MCF 10A (cell line): ENCODE results near the gene CRAMP1. TPM values are rescaled to one million over a fixed set of nuclear protein-coding genes. Genes with fewer than 3 reads are reported as not detected.

ENCODE experiments used
- BruUV-seq: library from RNA; stranded (reverse); fragments of 400-500 nt; replicated peaks from 2 replicates; lab custom pipeline; 2021; lab: Mats Ljungman, UMichigan
- CTCF ChIA-PET: fragments of 300-600 bp; sonication (Branson Sonifier 250); formaldehyde crosslinking; extraction: SDS; loops from one replicate; lab custom pipeline; 2021; ENCODE audit warnings: antibody characterized with exemption, inconsistent platforms; lab: Yijun Ruan, JAX
- POLR2A ChIA-PET: fragments of 300-600, 350-650 bp; sonication (Branson Sonifier 250); formaldehyde crosslinking; extraction: SDS; loops from one replicate; lab custom pipeline; 2020; ENCODE audit warnings: antibody characterized with exemption, inconsistent platforms; lab: Yijun Ruan, JAX
- DNase-seq: peaks from one replicate; pipeline ENCODE4 v3.0.0-alpha.2; 2018; ENCODE audit not compliant: unreplicated experiment
- H3K27ac Mint-ChIP-seq: one replicate; pipeline ENCODE4 v1.8.0; 2022; ENCODE audit warnings: mild to moderate bottlenecking, low read depth, mixed read lengths; ENCODE audit not compliant: unreplicated experiment
- H3K27me3 Mint-ChIP-seq: one replicate; pipeline ENCODE4 v1.8.0; 2022; ENCODE audit warnings: mixed read lengths; ENCODE audit not compliant: insufficient read depth, unreplicated experiment
- H3K36me3 Mint-ChIP-seq: one replicate; pipeline ENCODE4 v1.8.0; 2022; ENCODE audit warnings: mild to moderate bottlenecking, moderate library complexity, mixed read lengths; ENCODE audit not compliant: insufficient read depth, unreplicated experiment
- H3K4me1 Mint-ChIP-seq: one replicate; pipeline ENCODE4 v1.8.0; 2022; ENCODE audit warnings: mixed read lengths; ENCODE audit not compliant: insufficient read depth, unreplicated experiment
- H3K4me3 Mint-ChIP-seq: one replicate; pipeline ENCODE4 v1.8.0; 2022; ENCODE audit warnings: mild to moderate bottlenecking, moderate library complexity, mixed read lengths; ENCODE audit not compliant: unreplicated experiment
- H3K9me3 Mint-ChIP-seq: one replicate; pipeline ENCODE4 v1.8.0; 2022; ENCODE audit warnings: mixed read lengths; ENCODE audit not compliant: unreplicated experiment
- CTCF ChIP-seq: fragments of 200-600 bp; IDR thresholded peaks from one replicate; pipeline ENCODE4 v1.8.0; 2022; ENCODE audit warnings: antibody characterized with exemption, mild to moderate bottlenecking; ENCODE audit not compliant: unreplicated experiment
- intact Hi-C: fragments of 100-400 bp; cut with micrococcal nuclease; formaldehyde crosslinking; loops from 2 replicates; pipeline ENCODE4 v1.14.1; 2022
- total RNA-seq: library from RNA; stranded (reverse); gene quantifications from 2 replicates; pipeline ENCODE4 v1.2.3, GENCODE V29; 2022

Gene CRAMP1
- total RNA-seq, 1 experiment from 2014 or later = 26.3 TPM

- Mint-ChIP-seq H3K4me1 (no peaks in the 10 kb centered on the region), H3K4me3 (no peak overlapping the region), H3K9me3 (no peaks in the 10 kb centered on the region), H3K27ac (no peak overlapping the region), H3K36me3 (peaks cover 26% of the 10 kb centered on the region), H3K27me3 (no peaks in the 10 kb centered on the region)
- intact Hi-C loops = no loop called here
- CTCF ChIA-PET = interaction anchor here (0.6 to 1.4 kb wide), 3 partner anchors 23 to 167 kb away, joined by 3 to 5 read pairs (median 3); partner anchors contain the start of gene JPT2
- BruUV-seq = no TSS peak
- no peak for DNase-seq
- POLR2A ChIA-PET = interaction anchor here (0.6 to 2.8 kb wide), 2 partner anchors 14 to 517 kb away, joined by 3 to 9 read pairs; no protein-coding TSS in a partner anchor
- no peak for TF ChIP-seq CTCF
Observed at GRCh38 chr16:1596516-1596915, 15.6 kb upstream of the CRAMP1 start.

GRCh38 chr16:1597154-1597553 lies 15.0 kb upstream of the CRAMP1 start:
- ChIA-PET POLR2A (interaction anchor here (2.8 kb wide), 1 partner anchor 13 kb away, joined by 9 read pairs; no protein-coding TSS in a partner anchor), CTCF (interaction anchor here (1.4 kb wide), 2 partner anchors 23 to 168 kb away, joined by 3 read pairs; no protein-coding TSS in a partner anchor)
- Mint-ChIP-seq H3K9me3 (no peaks in the 10 kb centered on the region), H3K27me3 (no peaks in the 10 kb centered on the region), H3K27ac (no peak overlapping the region), H3K36me3 (peaks cover 28% of the 10 kb centered on the region), H3K4me1 (no peaks in the 10 kb centered on the region), H3K4me3 (no peak overlapping the region)
- BruUV-seq = no TSS peak
- intact Hi-C loops = no loop called here
- DNase-seq = no peak
- no peak for TF ChIP-seq CTCF

- CTCF ChIA-PET = interaction anchor here (0.6 to 0.7 kb wide), 2 partner anchors 52 to 324 kb away, joined by 3 to 4 read pairs; no protein-coding TSS in a partner anchor
- TF ChIP-seq CTCF = no peak
- Mint-ChIP-seq H3K9me3 (no peaks in the 10 kb centered on the region), H3K36me3 (peaks cover 22% of the 10 kb centered on the region), H3K27me3 (no peaks in the 10 kb centered on the region), H3K27ac (no peak overlapping the region), H3K4me3 (no peak overlapping the region), H3K4me1 (no peaks in the 10 kb centered on the region)
- no peak for DNase-seq
- POLR2A ChIA-PET = no interaction called here
- BruUV-seq = no TSS peak
- intact Hi-C loops = no loop called here
Observed at GRCh38 chr16:1601031-1601430, 11.1 kb upstream of the CRAMP1 start.

- intact Hi-C loops = no loop called here
- DNase-seq = no peak
- no peaks in the 10 kb centered on the region for H3K27me3 Mint-ChIP-seq
- TF ChIP-seq CTCF = no peak
- no peak overlapping the region for H3K4me3 Mint-ChIP-seq
- no peaks in the 10 kb centered on the region for H3K4me1 Mint-ChIP-seq
- BruUV-seq = no TSS peak
- peaks cover 25% of the 10 kb centered on the region for H3K36me3 Mint-ChIP-seq
- H3K9me3 Mint-ChIP-seq = no peaks in the 10 kb centered on the region
- CTCF ChIA-PET = interaction anchor here (0.6 kb wide), 1 partner anchor 52 kb away, joined by 4 read pairs; no protein-coding TSS in a partner anchor
- no peak overlapping the region for H3K27ac Mint-ChIP-seq
- POLR2A ChIA-PET = interaction anchor here (1.4 kb wide), 1 partner anchor 9 kb away, joined by 5 read pairs; no protein-coding TSS in a partner anchor
Observed at GRCh38 chr16:1601489-1601888, 10.7 kb upstream of the CRAMP1 start.
